ENCODE measurements around the gene TRPV3.
"Not testable (repeated sequence)": the region's sequence is repeated elsewhere in the genome, so short reads cannot be mapped to it uniquely, and the experiment has no call there.

Gene TRPV3

DNA sequence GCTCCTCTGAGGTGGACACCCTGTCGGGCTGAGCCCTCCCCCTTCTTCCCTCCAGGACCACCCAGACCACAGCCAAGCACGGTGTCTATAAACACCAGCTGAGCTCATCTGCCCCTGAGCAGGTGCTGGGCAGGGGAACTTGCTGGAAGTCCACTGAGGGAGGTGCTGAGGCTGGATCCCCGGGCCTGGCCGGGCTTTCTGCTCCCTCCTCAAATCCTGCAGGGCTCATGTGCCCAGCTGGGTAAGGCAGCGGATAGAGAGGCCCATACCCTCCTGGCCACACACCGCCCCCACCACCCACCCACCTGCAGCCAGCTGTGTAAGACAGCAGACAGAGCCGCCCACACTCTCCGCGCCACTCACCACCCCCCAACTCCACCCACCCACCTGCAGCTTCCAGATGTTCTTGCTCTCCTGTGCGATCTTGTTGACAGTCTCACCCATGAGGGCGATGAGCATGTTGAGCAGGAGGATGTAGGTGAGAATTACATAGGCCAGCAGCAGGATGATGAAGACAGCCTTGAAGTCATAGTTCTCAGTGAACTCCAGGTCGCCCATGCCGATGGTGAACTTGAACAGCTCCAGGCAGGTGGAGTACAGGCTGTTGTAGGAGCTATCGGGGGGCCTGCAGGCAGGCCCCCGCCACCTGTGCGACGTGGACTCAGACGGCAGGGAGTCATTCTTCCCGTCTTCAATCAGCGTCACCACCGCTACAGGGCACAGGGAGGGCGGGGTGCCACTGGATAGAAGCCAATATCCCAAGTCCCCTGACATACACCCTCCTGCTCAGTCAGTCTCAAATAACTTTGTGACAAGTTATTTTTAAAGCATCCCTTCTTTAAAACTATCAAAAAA is 15.9 kb upstream of the TRPV3 start:
- no peak for DNase-seq (ENCODE audit: low read depth)

DNA sequence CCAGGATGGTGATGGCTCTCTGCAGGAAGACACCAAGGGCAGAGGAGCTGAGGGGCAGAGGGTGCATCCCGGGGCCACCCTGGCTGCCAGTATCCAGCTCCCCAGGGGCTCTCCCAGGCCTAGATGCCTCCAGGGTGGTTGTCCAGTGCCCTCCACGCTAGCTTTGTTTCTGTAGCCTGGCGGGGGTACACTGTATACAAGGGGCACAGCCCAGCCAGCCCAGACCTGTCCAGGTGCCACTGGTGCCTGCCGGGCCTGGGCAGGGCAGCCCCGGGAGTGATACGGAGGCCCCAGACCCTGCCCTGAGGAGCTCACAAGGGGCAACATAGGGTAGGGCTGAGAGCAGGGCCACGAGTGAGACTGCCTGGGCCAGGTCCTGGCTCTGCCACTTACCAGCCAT is 14.6 kb upstream of the TRPV3 start:
- DNase-seq (ENCODE audit: low read depth), result no peak

DNA sequence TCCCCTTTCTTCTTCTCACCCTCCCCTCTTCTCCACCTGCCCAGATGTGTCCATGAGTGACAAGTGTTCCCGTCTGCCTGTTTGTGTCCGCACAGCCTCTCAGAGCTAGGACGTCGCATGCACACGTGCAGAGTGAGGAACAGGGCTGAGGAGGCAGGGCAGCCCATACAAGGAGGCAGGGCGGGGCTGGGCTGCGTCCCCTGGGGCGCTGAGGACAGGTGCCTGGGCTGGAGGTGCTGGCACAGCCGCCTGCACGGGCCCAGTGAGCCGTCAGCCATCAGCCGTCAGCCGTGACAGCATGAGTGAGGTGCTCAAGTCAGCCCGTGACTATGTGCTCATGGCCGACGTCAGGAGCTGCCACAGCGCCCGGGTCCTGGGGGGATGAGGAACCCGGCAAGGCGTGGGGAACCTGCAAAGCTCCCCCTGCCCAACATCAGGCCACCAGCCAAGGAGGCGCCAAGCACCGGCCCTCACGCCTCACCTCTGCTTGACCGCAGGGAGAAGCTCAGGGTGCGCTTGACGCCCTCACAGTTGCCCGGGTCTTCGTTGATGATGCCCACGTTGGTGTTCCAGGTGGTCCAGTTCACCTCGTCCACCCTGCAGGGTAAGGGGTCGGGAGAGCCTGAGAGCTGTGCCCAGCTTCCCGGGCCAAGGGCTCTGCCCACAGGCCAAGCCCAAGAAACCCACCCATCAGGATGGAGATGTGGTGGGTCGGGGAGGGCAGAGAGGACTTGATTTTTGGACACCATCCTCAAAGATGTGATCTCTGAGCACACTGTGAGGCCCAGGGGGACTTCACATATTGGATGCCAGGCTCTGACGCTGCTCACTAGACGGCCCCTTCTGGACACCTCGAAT is 13.7 kb upstream of the TRPV3 start:
- no peak for DNase-seq (ENCODE audit: low read depth)

- no peak for DNase-seq (ENCODE audit: low read depth)
Observed at GRCh38 chr17:3569534-3570137, 12.0 kb upstream of the TRPV3 start.

DNA sequence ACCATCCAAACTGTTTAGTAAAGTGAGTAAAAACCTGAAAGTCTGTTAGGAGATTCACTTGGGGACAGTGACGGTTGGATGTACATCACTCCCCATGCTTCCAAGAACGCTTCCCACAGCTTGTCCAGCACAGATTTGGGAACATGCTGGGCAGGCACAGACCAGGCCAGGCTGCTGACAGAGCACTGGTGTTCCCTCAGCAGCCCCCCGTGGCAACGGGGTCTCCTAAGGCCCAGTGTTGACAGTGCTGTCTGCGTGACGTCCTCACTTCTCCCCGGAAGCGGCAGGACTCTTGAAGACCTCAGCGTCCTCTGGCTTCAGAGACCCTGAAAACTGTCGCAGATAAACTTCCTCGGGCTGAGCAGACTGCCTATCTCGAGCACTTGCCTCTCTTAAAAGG is 8.9 kb upstream of the TRPV3 start:
- no peak for DNase-seq (ENCODE audit: low read depth)

- DNase-seq (ENCODE audit: low read depth), result no peak
Observed at GRCh38 chr17:3565143-3565542, 7.5 kb upstream of the TRPV3 start.

GRCh38 chr17:3564241-3564640 is 6.6 kb upstream of the TRPV3 start:
- DNase-seq (ENCODE audit: low read depth), result not testable (repeated sequence)

DNA sequence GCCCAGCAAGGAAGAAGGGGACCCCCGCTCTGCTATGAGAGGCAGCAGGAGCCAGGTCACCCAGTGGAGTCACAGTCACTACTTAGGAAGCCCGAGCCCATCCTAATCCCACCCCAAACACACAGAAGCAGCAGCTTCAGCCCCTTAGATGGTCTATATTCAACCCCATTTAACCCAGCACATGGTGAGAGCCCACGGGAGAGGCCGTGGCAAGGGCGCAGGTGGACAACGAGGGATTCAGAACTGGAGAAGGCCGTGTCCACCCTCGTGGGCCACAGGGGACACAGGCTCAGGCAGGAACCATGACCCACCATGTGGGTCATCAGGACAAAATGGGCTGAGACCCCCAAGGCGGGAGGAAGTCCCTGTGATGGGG is 1.6 kb upstream of the TRPV3 start:
- no peak for DNase-seq (ENCODE audit: low read depth)

GRCh38 chr17:3558603-3559269 is 1.1 kb upstream of the TRPV3 start:
- DNase-seq (ENCODE audit: low read depth), result no peak

- no peak for DNase-seq (ENCODE audit: low read depth)
Observed at GRCh38 chr17:3556916-3557767, 470 bp downstream of the TRPV3 start.

GRCh38 chr17:3556239-3556915 is 1.2 kb downstream of the TRPV3 start:
- DNase-seq (ENCODE audit: low read depth), result no peak

DNA sequence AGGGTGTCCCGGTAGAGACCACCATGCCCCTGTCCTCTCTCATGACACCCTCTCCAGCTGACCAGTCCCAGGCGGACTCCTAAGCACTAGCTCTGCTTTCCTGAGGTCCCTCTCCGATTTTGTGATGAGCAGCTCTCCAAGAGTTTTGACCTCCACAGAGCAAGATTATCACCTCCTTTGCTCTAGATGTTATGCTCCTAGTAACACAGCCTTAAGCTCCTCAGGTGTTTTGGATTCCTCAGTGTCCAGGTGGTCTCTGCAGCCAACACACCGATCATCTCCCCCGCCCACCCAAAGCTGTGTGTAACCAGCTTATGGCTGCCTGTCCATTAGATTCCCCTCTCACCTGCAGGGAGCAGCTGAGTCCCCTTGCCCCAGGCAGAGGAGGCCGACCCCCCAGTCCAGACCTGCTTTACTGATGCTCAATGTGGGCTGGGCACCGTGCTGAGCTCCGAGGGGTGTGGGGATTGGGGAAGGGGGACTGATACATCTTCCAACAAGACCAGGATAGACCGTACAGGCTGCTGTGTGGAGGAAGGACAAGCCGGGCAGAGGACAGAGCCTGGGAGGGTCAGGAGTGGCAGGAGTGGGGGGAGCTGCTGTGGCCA is 2.3 kb downstream of the TRPV3 start:
- DNase-seq (ENCODE audit: low read depth), result no peak

- no peak for DNase-seq (ENCODE audit: low read depth)
Observed at GRCh38 chr17:3554440-3554839, 3.2 kb downstream of the TRPV3 start.

DNA sequence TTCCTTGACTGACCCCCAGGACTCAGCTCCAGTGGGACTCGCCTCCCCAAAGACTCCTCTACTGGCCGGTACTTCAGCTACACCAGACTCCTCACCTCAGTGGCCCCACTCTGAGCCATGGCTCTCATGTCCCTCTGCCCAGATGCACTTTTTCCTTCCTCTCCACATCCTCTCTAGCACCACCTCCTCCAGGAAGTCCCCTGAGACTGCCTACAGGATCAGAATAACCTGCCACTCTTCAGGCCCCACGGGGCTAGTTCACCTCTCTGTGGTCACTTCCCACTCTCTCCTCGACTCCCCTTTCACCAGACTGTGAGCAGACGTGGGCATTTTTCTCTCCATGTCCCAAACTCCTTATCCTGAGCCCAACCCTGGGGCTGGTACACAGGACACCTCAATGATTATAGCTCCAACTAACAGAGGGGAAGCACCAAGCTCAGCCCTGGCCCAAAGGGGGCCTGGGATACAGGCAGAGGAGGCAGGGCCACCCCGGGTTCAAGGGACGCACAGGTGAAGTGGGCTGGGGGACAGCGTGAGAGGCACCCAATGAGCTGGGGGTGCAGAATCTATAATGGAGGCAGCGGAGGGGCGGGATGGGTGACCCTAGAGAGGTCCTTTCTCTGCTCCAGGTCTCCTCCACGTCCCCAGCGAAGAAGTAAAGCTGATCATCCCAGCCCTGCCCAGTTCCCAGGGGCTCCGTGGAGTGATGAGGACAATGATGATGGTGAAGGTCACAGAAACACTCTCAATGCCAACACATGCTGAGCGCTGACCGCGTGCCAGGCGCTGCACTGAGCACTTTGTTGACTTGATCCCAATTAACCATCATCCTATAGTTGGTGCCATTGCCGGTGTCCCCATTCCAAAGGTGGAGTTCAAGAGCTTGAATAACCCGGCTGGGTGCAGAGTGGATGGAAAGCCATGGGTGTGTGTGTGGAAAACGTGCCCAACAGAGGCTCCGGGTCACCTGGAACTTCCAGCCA is 3.9 kb downstream of the TRPV3 start:
- no peak for DNase-seq (ENCODE audit: low read depth)

DNA sequence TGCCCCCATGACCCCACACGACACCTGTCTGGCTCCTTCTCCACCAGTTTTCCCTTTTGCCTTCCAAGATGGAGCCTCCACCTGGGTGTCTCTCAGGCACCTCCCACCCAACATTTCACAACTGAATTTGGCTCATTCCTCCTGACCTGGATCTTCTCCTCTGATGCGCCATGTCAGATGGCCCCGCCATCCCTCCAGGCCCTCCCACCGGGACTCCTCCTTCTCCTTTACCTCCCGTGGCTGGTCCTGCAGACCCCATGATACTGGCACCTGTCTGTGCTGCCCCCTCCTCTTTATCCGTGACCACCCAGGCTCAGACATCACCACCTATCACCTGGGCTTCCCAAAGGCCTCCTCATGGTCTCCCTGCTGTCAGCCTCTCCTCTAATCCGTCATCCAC is 4.7 kb downstream of the TRPV3 start:
- DNase-seq (ENCODE audit: low read depth), result no peak

DNA sequence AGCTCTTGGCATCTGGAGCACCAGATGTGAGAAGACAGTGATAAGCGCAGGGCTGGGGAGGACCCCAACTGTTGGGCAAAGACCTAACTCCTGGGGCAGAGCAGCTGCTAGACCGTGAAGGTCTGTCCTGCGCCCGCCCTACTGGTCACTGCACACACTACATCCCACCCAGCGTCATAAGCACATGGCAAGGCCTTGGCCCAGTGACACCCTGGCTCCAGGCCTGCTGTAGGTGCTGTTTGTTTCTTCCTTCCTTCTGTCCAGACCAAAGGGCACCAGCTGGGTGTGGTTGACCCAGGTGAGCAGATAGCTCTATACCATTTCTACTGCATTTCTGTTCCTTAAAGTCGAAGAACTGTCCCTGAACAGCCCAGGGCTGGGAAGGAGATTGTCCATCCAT is 6.4 kb downstream of the TRPV3 start:
- DNase-seq (ENCODE audit: low read depth), result no peak

- DNase-seq (ENCODE audit: low read depth), result no peak
Observed at GRCh38 chr17:3549610-3550162, 7.9 kb downstream of the TRPV3 start.

- no peak for DNase-seq (ENCODE audit: low read depth)
Observed at GRCh38 chr17:3547628-3548027, 10.0 kb downstream of the TRPV3 start.

GRCh38 chr17:3546997-3547396 is 10.6 kb downstream of the TRPV3 start:
- no peak for DNase-seq (ENCODE audit: low read depth)

All from activated gamma-delta T cell treated with anti-CD3 and anti-CD28 coated beads, Interleukin-2, amount 50 U/mL, for 16 hours (primary cell).